Smooth muscle cell (in vitro differentiated cells): ENCODE measurements around the gene FBXW9. TPM values are rescaled to one million over a fixed set of nuclear protein-coding genes. Genes with fewer than 3 reads are reported as not detected.

Experiments used
- DNase-seq: peaks from one replicate; lab custom pipeline; 2025; ENCODE audit not compliant: unreplicated experiment; lab: John Stamatoyannopoulos, UW
- H2AFZ ChIP-seq: fragments of 200-600 bp; sonication (generic); 2 replicates; pipeline ENCODE4 v1.6.0; 2016; ENCODE audit warnings: antibody characterized with exemption, low read depth, mild to moderate bottlenecking
- H3F3A ChIP-seq: fragments of 200-600 bp; sonication (generic); 2 replicates; pipeline ENCODE4 v1.6.0; 2017; ENCODE audit warnings: antibody characterized with exemption, low read depth
- H3K27ac ChIP-seq: fragments of 200-600 bp; sonication (generic); 2 replicates; pipeline ENCODE4 v1.5.1; 2016; ENCODE audit warnings: low read depth, mild to moderate bottlenecking
- H3K27me3 ChIP-seq: fragments of 200-600 bp; sonication (generic); 2 replicates; pipeline ENCODE4 v1.6.1; 2016; ENCODE audit warnings: low read depth, mild to moderate bottlenecking
- H3K36me3 ChIP-seq: fragments of 200-600 bp; sonication (generic); 2 replicates; pipeline ENCODE4 v1.5.1; 2016; ENCODE audit warnings: low read depth
- H3K4me1 ChIP-seq: fragments of 200-600 bp; sonication (generic); 2 replicates; pipeline ENCODE4 v1.5.1; 2016; ENCODE audit warnings: low read depth
- H3K4me2 ChIP-seq: fragments of 200-600 bp; sonication (generic); 2 replicates; pipeline ENCODE4 v1.6.0; 2016; ENCODE audit warnings: mild to moderate bottlenecking
- H3K4me3 ChIP-seq: fragments of 200-600 bp; sonication (generic); 2 replicates; pipeline ENCODE4 v1.5.1; 2016; ENCODE audit warnings: mild to moderate bottlenecking
- H3K79me2 ChIP-seq: fragments of 200-600 bp; sonication (generic); 2 replicates; pipeline ENCODE4 v1.6.0; 2016; ENCODE audit warnings: low read depth, mild to moderate bottlenecking
- H3K9ac ChIP-seq: fragments of 200-600 bp; sonication (generic); 2 replicates; pipeline ENCODE4 v1.6.0; 2016; ENCODE audit warnings: low read depth
- H3K9me3 ChIP-seq: fragments of 200-600 bp; sonication (generic); replicated peaks from 2 replicates; pipeline ENCODE4 v1.5.1; 2016; ENCODE audit warnings: low read depth
- H4K20me1 ChIP-seq: fragments of 200-600 bp; sonication (generic); 2 replicates; pipeline ENCODE4 v1.6.0; 2016; ENCODE audit warnings: low read depth
- CTCF ChIP-seq: fragments of 200-600 bp; sonication (generic); IDR thresholded peaks from 2 replicates; pipeline ENCODE4 v1.5.1; 2017; ENCODE audit warnings: borderline replicate concordance, mild to moderate bottlenecking, antibody characterized with exemption; ENCODE audit not compliant: insufficient read depth, poor library complexity, severe bottlenecking
- WGBS: methylation state at CpG from one replicate; pipeline ENCODE4 v1.1.7; 2016; ENCODE audit warnings: low lambda C conversion rate; 5-methylcytosine and 5-hydroxymethylcytosine counted together
- polyA plus RNA-seq: library from polyadenylated mRNA; unstranded; fragments of >200 nt; fragmentation: Nextera tagmentation; extraction: Ambion mirVana; gene quantifications from 2 replicates; pipeline ENCODE4 v1.2.1, GENCODE V29; 2016
- total RNA-seq: library from RNA; depleted of rRNA; stranded (reverse); fragments of >200 nt; gene quantifications from 2 replicates; pipeline ENCODE4 v1.2.3, GENCODE V29; 2014

Gene FBXW9
- total and polyA plus RNA-seq, 2 experiments from 2014 or later = 9.1 to 17.3 TPM

GRCh38 chr19:12656899-12657571, 39.4 kb downstream of the FBXW9 start:
- Histone ChIP-seq H3F3A (no peaks in the 10 kb centered on the region), H3K79me2 (no peaks in the 10 kb centered on the region), H3K27ac (no peak overlapping the region), H3K9me3 (no peaks in the 10 kb centered on the region), H3K9ac (no peak overlapping the region), H3K27me3 (no peaks in the 10 kb centered on the region), H3K4me3 (no peak overlapping the region), H4K20me1 (no peaks in the 10 kb centered on the region), H3K36me3 (peaks cover 4% of the 10 kb centered on the region), H2AFZ (no peak overlapping the region), H3K4me1 (no peaks in the 10 kb centered on the region), H3K4me2 (no peak overlapping the region)
- WGBS = 96% methylated on average over 24 of the region's 50 CpGs
- DNase-seq = no peak
- TF ChIP-seq CTCF = no peak

GRCh38 chr19:12655546-12655945, 40.9 kb downstream of the FBXW9 start:
- H3K4me3 ChIP-seq = no peak overlapping the region
- no peak overlapping the region for H2AFZ ChIP-seq
- H3K4me1 ChIP-seq = no peaks in the 10 kb centered on the region
- no peak overlapping the region for H3K4me2 ChIP-seq
- peaks cover 4% of the 10 kb centered on the region for H3K36me3 ChIP-seq
- no peak for TF ChIP-seq CTCF
- no peaks in the 10 kb centered on the region for H3K9me3 ChIP-seq
- WGBS = 97% methylated on average over 8 of the region's 8 CpGs
- no peaks in the 10 kb centered on the region for H3K79me2 ChIP-seq
- H3K9ac ChIP-seq = no peak overlapping the region
- DNase-seq = no peak
- H3F3A ChIP-seq = no peaks in the 10 kb centered on the region
- H3K27ac ChIP-seq = no peak overlapping the region
- no peaks in the 10 kb centered on the region for H3K27me3 ChIP-seq
- no peaks in the 10 kb centered on the region for H4K20me1 ChIP-seq

GRCh38 chr19:12652219-12652618, 44.2 kb downstream of the FBXW9 start:
- no peak for DNase-seq
- no peak overlapping the region for H3K27ac ChIP-seq
- no peak overlapping the region for H3K9ac ChIP-seq
- no peaks in the 10 kb centered on the region for H3K9me3 ChIP-seq
- peaks cover 4% of the 10 kb centered on the region for H3K36me3 ChIP-seq
- no peak overlapping the region for H3K4me2 ChIP-seq
- no peak for TF ChIP-seq CTCF
- H3F3A ChIP-seq = no peaks in the 10 kb centered on the region
- WGBS = 92% methylated on average over 6 of the region's 6 CpGs
- H3K4me3 ChIP-seq = no peak overlapping the region
- no peaks in the 10 kb centered on the region for H3K79me2 ChIP-seq
- H2AFZ ChIP-seq = no peak overlapping the region
- no peaks in the 10 kb centered on the region for H4K20me1 ChIP-seq
- no peaks in the 10 kb centered on the region for H3K27me3 ChIP-seq
- H3K4me1 ChIP-seq = no peaks in the 10 kb centered on the region

- no peak overlapping the region for H3K27ac ChIP-seq
- 97% methylated on average over 10 of the region's 10 CpGs for WGBS
These were observed 46.5 kb downstream of the FBXW9 start for GRCh38 chr19:12649941-12650340.

More at GRCh38 chr19:12649941-12650340, 46.5 kb downstream of the FBXW9 start:
- Histone ChIP-seq H3K36me3 (peaks cover 4% of the 10 kb centered on the region), H2AFZ (no peak overlapping the region), H3K9ac (no peak overlapping the region), H3K9me3 (no peaks in the 10 kb centered on the region), H3K79me2 (no peaks in the 10 kb centered on the region), H3K27me3 (no peaks in the 10 kb centered on the region), H3F3A (no peaks in the 10 kb centered on the region), H3K4me1 (no peaks in the 10 kb centered on the region), H4K20me1 (no peaks in the 10 kb centered on the region), H3K4me2 (no peak overlapping the region), H3K4me3 (no peak overlapping the region)
- DNase-seq = no peak
- no peak for TF ChIP-seq CTCF
